Measurements from ENCODE around the gene FBXW2.

Gene FBXW2

GRCh38 chr9:120740132-120740531 lies 53.1 kb downstream of the FBXW2 start:
- no peak for DNase-seq

DNA sequence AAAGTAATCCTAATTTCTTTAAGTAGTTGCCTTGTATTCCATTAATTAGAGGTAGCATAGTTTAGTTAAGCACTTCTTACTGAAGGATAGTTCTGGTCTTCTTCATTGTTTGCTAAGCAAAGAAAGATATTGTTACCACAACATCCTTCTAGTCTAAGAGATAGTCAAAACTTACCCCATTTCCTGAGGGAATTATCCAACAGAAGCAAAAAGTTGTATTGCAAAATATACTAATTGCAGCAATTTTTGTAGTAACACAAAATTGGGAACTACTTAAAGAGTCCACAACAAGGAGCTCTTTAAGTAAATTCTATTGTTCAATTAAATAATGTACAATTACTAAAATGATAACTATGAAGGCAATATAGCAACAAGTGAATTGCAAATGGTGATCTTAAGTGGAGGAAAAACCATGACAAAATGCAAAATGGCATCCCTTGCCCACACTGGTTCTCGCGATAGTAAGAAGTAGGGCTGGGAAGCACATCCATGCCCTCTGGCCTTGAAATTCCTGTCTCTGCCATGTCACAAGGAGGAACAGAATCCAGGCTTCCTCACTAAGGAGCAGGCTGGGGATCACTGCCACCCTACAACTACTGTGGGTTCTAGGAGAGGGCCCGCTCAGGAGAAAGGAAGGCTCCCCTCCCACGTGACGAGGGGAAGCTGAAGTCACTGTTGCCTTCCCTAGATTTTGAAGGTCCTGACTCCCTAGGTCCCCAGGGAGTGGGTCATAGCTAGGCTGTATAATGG lies 55.6 kb downstream of the FBXW2 start:
- no peak for DNase-seq

DNA sequence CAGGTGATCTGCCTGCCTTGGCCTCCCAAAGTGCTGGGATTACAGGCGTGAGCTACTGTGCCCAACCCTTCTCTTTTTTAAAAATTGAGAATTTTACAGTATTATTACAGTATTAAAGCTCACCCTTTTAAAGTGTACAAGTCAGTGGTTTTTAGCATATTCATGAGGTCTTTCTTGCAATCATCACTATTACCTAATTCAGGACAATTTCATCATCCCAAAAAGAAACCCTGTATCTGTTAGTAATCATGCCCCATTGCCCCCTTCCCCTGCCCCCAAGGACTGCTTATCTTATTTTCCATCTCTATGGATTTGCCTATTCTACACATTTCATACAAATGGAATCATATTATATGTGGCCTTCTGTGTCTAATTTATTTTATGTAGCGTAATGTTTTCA lies 56.3 kb downstream of the FBXW2 start:
- no peak for DNase-seq

DNA sequence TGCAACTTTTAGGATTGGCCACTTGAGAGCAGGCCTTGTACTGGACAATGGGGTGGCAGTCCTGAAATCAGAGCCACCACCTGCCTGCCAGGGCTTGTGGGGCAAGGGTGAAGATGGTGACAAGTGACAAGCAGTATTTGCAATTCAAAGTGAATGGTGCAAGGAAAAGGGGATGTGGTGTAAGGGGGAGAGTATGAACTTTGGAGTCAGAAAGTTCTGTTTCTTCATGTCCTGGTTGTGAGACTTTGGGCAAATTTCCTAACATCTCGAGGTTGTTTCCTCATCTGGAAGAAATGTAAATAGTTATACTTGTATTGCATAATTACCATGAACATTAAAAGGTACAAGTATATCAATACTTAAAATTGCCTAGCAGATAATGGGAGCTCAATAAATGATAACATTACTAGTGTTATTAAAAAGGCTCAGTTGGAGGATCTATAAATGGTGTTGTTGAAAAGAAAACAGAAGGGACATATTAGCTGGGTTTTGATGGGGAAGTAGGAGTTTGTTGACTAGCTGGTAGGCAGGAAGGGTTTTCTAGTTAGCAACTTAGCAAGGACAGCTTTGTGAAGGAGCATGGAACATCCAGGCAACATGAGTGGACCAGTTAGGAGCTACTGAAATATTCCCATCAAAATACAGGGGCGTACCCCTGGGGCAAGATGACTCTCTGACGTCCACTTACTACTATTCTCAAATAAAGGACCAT lies 57.6 kb downstream of the FBXW2 start:
- no peak for DNase-seq

DNA sequence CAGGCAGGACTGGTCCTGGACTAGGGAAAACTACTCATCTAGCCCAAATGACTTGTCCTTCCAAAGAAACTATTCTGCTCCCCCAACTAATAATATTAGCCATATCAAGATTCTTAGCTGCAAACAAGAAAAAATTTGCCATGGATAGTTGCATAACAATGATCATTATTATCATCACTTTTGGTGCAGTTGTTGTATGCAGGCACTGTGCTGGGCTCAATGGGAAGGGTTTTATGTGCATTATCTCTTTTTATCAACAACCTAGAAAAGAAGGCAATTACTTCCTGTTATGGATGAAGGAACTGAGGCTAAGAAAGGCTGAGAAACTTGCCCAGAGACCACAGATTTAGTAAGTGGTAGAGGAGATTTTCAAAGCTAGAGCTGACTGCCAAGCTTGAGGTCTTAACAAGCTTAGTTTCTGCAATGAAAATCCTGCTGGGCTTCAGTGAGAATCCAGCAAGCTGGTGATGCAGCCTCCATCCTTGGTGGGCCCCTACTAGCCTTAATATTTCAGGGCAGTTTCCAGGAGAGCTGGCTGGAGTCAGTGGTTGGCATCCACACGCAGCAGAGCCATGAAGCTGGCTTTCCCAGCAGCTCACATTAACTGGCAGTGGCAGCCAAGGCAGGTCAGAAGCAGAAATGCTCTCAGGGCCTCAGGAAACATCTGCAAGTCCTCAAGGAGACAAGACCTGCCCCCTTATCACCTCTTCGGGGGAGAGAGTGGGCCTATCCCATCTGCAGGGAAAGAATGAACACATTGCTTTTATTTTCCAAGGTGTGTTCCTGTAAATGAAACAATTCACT lies 58.4 kb downstream of the FBXW2 start:
- DNase-seq: no peak

DNA sequence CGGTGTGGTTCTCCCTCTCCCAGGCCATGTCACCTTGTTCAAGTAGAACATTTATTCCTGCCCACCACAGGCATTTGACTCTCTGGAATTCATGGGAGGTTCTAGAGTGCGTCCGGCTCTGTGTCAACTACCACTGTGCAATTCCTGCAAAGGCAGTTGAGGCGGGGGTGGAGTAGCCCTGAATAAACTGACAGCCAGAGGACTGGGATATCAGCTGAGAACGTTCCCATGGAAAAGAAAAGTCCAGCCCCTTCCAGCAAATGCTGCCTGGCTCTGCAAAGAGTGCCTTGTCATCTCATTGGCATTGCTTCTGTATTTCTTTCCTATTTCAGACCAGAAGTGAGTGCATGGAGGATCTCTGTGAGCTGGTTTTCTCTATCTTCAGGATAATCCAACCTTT lies 60.0 kb downstream of the FBXW2 start:
- DNase-seq: no peak

- DNase-seq: no peak
These were observed 62.3 kb downstream of the FBXW2 start for GRCh38 chr9:120730654-120731514.

DNA sequence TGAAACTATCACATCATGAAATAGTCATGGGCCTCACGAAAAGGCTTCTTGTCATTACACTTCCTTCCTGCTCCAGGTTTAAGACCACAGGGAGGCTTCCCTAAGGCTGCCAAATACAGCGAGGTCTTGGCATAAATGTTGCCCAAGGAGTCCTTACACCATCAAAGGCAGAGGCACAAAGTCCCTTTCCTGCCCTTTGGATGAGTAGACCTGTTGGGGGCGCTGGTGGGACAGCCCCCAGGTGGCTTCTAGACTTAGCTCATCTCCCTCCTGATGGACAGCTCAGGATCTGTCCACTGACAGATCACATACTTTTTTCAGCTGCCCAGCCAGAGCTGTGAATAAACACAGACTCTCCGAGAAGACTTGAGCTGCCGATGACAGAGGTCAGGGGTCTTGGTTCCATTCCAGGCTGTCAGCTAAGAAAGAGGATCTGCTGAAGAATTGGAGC lies 63.4 kb downstream of the FBXW2 start:
- DNase-seq: no peak

DNA sequence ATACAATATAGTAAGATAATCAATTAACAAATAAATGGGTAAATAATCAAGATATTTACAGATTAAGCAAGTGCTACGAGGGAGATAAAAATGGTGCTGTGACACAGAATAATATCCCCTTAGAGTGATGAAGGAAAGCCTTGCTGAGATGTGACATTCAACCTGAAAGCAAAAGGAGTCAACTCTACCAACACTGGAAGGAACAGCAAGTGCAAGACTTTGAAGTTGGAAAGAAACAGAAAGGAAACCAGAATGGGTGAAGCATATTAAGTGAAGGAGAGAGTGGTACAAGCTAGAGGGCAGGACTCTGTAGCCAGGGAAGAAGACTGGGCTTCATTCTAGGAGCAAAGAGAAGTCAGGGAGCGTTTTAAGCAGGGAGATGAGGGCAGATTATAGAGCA lies 66.7 kb downstream of the FBXW2 start:
- DNase-seq: no peak

DNA sequence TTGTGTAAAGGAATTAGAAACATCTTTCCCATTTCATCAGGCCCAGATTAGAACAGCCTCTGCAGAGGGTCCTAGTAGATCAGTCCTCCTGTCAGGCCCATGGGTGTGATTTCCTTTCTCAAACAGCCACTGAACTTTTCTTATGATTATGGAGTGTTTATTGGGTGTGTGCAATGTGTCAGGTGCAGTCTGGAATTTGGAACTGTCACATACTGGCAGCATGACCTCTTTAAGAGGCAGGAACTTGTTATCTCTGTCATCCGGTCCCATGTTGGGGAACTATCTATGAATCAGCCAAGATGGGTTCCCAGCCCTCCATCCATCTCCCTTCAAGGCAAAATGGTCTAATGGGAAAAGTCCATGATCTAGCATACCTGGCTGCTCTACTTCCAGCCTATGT lies 67.3 kb downstream of the FBXW2 start:
- no peak for DNase-seq

DNA sequence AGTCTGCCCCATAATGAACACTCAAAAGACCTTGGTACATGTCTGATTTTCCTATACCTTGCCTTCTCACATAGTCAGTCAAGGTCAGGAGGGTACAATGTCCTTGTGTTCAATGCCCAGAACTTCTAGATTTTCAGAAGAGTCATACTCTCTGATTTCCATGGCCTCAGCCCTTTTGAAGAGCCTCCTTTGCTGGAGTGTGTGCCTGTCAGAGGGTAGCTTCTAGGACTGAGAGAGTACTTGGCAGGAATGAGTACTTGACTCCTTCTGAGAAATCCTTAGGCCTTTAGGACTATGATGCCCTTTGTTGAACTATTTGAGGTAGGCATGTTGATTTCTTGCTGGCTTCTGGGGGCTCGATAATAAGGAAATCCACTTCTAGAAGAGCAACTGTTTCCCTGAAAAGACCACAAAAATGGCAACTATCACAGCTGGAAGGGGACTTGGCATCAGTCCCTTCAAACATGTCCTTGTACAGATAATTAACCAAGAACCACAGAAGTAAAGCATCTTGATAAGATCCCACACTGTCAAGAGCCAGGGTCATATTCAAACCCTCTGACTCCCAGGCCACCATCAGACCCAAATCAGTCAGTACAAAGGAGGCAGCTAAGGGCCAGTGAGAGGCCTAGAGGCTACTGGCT lies 68.3 kb downstream of the FBXW2 start:
- DNase-seq: no peak

DNA sequence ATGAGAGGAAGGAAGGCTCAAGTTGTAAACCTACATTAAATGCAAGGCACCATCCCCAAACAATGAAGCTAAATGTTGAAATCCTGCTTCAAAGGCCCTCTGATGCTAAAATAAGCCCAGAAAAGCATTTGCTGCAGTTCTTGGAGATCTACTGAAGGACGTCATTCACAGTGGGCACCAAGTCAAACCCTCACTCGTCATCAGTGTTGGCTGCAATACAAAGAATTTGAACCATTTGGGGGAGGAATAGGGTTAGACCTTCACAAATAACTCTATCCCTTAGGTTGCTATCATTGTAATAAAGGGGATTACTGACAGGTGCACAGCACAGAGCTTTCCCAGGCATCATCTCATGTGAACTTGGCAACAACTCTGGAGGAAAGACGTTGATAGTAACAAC lies 69.7 kb downstream of the FBXW2 start:
- DNase-seq: no peak

DNA sequence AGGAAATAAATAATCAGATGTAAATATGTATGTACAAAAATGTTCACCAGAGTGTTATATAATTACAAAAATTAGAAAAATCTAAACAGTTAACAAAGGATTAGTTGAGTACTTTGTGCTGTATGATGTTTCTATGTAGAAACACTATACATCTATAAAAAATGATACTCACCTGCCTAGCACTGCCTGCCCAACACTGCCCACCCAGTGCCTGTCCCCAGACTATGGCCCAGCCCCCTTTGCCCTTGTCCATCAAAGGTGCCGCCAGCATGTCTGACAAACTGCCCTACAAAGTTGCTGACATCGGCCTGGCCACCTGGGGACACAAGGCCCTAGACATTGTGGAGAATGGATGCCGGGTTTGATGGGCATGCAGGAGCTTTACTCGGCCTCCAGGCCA lies 72.8 kb downstream of the FBXW2 start:
- DNase-seq: no peak

DNA sequence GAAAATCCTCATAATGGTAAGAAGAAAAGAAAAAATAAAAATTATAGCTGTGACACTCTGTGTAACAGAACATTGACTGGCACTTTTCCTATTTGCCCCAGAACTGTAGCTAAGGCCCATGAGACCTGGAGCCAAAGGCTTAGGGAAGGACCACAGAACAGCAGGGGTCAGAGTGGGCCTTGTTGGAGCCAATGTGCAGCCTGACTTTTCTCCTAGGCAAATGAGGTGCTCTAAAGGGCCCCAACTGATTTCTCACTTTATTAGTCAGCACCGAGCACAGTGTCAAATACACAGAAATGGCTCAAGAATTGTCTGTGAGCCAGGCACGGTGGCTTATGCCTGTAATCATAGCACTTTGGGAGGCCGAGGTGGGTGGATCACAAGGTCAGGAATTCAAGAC lies 74.9 kb downstream of the FBXW2 start:
- DNase-seq: no peak

GRCh38 chr9:120717176-120717575 lies 76.0 kb downstream of the FBXW2 start:
- DNase-seq: no peak

DNA sequence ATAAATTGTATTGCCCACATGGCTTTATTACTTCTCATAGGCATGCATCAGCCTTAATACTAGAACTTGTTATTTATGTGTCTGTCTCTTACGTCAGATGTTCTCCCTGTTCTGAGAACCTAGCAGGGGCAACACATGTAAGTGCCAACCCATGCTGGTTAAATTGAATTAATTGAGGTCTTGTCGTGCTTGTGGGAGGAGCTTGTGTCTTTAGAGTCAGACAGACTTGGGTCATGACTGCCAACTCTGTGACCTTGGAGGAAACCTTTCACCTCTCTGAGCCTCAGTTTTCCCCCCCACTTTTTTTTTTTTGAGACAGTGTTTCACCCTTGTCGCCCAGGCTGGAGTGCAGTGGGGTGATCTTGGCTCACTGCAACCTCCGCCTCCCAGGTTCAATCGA lies 76.7 kb downstream of the FBXW2 start:
- DNase-seq: no peak

DNA sequence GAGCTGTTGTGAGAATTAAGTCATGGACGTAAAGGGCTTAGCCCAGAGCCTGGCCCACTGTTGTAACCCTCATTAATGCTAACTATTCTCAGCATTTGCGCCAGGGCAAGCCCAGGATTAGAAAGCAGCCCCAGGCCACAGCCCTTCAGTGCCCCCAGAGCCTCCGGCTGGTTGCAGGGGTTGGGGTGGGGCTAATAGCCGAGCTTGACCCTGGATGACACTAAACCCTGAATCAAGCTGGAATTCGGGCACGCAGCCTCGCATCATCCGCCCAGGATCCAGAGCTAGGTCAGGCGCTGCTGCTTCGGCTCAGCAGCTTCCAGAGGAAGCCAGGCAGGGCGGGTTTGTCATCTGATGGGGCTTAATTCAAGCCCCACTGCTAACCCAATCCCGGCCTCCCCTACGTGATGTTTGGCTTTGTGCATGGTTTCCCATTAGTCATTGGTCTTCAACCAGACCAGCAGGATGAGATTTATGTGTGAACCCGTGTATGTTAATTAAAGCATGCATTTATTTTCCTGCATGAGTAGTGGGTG lies 77.8 kb downstream of the FBXW2 start:
- no peak for DNase-seq

DNA sequence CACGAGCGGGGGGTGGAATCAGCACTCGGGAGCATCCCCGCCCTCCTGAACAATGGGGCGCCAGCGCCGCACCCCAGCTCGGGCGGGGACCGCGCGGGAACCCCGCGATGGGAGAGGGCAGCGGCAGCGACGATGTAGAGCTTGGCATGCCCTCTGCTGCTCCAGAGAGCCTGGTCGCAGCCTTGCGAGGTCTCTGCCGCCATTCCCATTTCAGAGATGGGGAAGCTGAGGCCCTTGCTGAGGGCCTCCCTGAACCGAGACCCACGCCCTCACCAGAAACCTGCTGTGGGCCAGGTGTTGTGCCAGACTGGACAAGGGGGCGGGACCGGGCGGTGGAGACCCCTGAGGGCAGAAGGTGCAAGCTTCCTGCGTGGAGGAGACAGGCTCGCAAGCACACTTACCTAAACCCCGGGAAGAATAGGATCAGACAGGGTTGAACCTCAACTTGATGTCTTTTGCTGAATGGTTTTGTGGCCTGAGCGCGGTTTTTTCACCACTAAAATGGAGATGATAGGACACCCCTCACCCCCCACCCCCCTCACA lies 78.3 kb downstream of the FBXW2 start:
- no peak for DNase-seq

DNA sequence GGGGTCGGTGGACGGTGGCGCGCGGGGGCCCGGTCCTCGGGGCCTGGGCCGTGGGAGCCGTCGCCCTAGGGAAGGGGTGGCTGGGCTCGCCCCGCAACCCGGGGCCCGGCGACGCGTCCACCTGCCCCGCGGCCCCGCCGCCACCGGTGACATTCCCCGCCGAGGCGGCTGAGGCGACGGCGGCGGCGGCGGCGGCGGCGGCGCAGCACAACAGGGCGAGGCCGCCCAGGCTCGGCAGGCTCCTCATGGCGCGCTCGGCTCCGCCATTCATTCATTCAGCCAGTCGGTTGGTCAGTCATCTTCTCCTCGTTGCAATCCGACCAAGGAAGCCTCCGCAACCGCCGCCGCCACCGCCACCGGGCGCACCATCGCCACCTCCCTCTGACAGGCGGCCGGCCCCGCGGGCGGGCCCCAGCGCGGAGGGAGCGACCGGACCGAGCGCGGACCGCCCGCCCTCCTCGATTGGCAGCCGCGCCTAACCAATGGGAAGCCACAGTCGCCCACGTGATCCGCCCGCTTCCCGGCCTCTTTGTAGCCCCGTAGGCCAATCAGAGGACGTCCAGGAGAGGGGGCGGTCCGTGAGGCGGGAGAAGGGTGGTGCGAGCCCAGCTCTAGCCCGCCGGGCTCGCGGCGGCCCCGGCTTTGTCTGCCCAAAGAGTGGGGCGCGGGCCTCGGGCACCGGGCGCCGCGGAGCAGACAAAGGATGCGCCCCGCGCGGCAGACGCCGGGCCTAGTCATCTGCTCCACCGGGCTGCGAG lies 78.9 kb downstream of the FBXW2 start, which contains the start of gene MEGF9:
Gene MEGF9 (minus strand): TSS at position 383 of the 758 bp plus-strand sequence. CDS start 112 bp downstream, at position 271.
- DNase-seq: peak; percentile 97

- peak; percentile 6 for DNase-seq
These were observed 79.7 kb downstream of the FBXW2 start for GRCh38 chr9:120713257-120714087.

All from effector CD4-positive, alpha-beta T cell (primary cell).